ENCODE measurements around the gene SPATC1L. TPM values are rescaled to one million over a fixed set of nuclear protein-coding genes. Genes with fewer than 3 reads are reported as not detected.

SPATC1L gene
- total and polyA plus RNA-seq, 2 donors, result 3.6 to 20.4 TPM

DNA sequence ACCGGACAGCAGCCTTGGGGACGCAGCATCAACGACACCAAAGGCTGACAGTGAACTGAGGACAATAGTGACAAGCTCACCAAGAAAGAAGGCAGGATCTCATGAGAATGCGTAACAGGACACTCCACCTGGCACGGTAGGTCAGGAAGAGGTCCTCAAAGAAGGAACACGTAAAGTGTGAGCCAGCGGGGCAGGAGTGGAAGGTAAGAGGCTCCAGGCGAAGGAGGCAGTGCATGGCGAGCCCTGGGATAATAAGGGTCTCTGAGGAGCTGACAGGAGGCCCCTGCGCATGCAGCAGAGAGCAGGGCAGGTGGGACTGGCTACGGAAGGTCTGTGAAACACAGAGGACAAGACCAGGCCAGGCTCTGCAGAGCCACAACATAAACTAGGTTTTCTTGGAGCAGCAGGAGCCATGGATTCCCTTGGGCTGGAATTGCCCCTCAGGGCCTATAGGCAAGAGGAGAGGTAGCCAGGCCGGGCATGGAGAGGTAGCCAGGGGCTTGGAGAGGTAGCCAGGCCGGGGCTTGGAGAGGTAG is 36.1 kb upstream of the SPATC1L start:
- 94% methylated on average over 13 of the region's 13 CpGs for WGBS
- Histone ChIP-seq H3K27ac (ENCODE audit: low read depth) (no peak overlapping the region), H3K4me1 (ENCODE audit: insufficient read depth) (no peaks in the 10 kb centered on the region), H3K4me3 (ENCODE audit: low read depth, low read length) (no peak overlapping the region), H3K36me3 (ENCODE audit: insufficient read depth) (peaks cover 2% of the 10 kb centered on the region)
- DNase-seq (ENCODE audit: extremely low spot score), result no peak

DNA sequence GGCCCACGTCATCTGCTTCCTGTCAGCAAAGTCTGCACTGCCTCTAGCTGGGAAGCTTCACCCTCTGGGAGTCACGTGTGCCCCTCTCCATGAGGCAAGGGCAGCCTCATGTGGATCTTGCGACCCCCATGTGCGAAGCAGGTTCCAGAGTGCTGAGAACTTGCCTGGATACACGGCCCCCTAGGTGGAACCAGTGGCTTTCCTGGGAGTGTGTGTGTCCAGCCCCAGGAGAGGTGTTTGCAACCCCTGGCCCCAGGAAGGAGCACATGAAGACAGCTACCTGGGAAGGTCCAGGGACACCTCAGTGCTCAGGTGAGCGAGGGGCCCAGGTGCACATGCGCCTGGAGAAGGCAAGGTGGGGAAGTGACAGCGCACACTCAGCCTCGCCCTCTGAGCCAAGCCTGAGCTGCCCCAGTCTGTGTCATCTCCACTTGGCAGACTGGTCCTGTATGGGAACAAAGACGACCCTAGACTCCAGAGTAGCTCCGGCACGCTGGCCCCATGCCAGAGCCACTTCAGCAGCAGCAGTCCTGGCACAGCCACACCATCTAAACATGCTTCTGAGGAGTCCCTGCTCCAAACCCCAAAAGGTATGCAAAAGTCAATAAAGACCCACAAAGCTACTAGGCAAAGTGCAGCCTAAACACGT is 35.5 kb upstream of the SPATC1L start:
- no peak for DNase-seq (ENCODE audit: extremely low spot score)
- peaks cover 2% of the 10 kb centered on the region for H3K36me3 ChIP-seq (ENCODE audit: insufficient read depth)
- no peak overlapping the region for H3K4me3 ChIP-seq (ENCODE audit: low read depth, low read length)
- WGBS, result 80% methylated on average over 13 of the region's 13 CpGs
- H3K27ac ChIP-seq (ENCODE audit: low read depth), result no peak overlapping the region
- H3K4me1 ChIP-seq (ENCODE audit: insufficient read depth), result no peaks in the 10 kb centered on the region

DNA sequence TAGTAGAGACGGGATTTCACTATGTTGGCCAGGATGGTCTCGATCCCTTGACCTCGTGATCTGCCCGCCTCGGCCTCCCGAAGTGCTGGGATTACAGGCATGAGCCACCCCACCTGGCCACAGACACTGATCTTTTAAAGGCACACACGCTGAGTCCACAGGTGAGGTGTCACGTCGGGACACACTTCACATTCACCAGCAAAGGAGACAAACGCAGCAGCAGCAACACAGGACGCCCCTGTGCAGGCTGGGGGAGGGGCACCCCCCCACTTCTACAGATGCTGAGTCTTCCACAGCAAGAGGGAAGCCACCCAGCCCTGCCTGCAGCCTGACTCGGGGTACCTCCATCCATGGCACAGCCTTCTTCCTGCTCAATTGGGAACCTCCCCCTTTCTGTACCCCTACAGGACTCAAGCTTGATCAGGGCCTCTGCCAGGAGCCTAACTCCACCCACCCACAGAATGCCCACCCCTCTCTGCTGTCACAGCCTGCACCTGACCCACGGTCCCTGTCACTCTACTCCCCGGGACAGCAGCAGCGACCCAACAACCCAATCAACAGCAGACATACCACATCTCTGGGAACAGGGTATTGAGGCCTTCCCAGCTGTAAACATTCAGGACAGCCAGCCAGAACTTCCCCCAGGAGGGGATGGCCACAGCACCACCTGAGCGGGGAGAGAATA is 34.8 kb upstream of the SPATC1L start:
- H3K27ac ChIP-seq (ENCODE audit: low read depth), result no peak overlapping the region
- H3K4me1 ChIP-seq (ENCODE audit: insufficient read depth), result no peaks in the 10 kb centered on the region
- DNase-seq (ENCODE audit: extremely low spot score), result no peak
- H3K4me3 ChIP-seq (ENCODE audit: low read depth, low read length), result no peak overlapping the region
- 90% methylated on average over 16 of the region's 16 CpGs for WGBS
- peaks cover 2% of the 10 kb centered on the region for H3K36me3 ChIP-seq (ENCODE audit: insufficient read depth)

DNA sequence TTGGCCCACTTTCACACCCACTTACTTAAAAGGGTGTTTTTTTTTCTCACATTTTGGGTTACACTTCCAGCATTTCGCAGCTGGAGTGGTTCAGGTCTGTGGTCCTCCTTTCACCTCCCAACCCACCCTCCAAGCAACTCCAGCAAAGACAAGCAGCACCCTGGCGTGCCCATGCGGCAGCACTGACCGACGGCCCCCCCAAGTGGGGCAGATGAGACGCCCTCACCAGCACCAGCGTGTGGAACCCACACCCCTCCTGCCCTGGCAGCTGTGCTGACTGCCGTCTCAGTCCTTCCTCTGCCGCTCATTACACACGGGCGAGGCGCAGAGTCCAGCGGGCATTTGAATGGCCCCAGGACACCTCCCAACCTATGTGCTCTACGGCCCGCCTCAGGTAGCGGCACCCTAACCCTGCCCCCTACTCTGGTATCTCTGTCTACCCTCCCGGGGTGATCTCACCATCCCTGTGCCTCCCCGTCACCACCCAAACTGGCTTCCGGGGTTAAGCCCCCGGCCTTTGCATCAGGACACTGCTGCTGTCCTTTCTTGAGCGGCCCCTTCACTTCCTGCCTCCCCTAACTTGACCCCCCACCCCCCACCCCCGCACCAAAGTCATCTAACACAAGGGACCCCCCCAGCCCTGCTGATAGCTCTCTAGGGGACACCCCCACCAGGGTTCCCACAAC is 33.4 kb upstream of the SPATC1L start:
- Histone ChIP-seq H3K36me3 (ENCODE audit: insufficient read depth) (peaks cover 2% of the 10 kb centered on the region), H3K4me1 (ENCODE audit: insufficient read depth) (no peaks in the 10 kb centered on the region), H3K27ac (ENCODE audit: low read depth) (no peak overlapping the region), H3K4me3 (ENCODE audit: low read depth, low read length) (no peak overlapping the region)
- 93% methylated on average over 22 of the region's 22 CpGs for WGBS
- DNase-seq (ENCODE audit: extremely low spot score), result no peak

DNA sequence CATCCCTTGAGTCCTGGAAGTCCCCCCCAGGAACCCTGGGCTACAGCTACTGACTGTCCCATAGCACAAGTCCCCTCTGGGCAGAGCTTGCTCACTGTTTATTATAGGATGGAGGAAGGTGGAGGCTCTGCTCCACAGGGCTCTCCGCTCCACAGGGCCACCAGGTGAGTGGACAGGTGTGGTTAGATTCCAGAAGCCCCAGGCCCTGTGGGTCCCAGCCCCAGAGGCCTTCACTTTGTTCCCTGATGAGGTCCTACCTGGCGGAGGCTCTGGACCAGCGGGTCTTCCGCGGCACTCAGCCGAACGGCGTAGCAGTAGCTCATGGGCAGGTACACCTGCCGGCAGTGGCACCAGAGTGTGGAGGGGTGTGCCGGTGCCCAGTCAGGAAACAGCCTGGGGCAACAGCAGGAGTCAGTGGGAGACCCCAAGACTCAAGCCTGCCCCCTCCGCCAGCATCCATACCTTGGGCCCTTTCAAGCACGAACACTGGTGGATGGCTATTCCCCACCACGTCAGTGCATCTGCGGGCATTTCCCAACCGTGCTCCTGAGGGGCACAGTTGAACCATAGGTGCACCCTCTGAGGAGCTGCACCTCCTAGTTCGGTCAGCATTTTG is 32.0 kb upstream of the SPATC1L start:
- 97% methylated on average over 16 of the region's 16 CpGs for WGBS
- H3K36me3 ChIP-seq (ENCODE audit: insufficient read depth), result peaks cover 2% of the 10 kb centered on the region
- H3K4me1 ChIP-seq (ENCODE audit: insufficient read depth), result no peaks in the 10 kb centered on the region
- no peak overlapping the region for H3K4me3 ChIP-seq (ENCODE audit: low read depth, low read length)
- no peak overlapping the region for H3K27ac ChIP-seq (ENCODE audit: low read depth)
- DNase-seq (ENCODE audit: extremely low spot score), result no peak

DNA sequence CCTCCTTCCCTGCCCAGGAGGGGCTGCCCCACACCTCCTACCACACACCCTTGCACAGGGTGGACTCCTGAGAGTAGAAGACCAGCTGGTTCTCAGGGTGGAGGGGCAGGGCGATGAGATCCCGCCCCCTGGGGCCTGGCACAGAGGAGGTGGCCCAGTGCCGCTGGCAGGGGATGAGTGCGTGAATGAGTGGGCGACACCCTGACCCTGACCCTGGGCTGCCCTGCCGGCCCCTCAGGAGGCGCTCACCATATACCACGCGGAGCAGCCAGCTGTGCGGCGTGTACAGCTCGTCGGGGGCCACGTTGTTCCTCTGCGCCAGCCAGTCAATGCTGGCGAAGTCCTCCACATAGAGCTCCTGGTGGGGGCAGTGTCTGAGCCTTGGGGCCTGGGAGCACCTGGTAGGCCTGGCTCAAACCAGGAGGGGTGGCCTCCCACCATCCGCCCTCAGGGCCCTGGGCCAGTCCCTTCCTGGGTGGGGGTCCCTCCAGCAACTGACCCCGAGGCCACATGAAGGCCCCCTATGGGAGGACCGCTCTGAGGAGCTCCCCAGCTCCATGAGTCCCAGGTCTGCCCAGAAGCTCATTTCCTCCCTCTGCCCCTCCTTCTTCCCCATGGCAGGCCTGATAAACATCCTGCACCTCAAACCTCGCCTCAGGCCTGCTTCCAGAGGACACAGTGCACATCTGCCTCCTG is 31.3 kb upstream of the SPATC1L start:
- H3K4me3 ChIP-seq (ENCODE audit: low read depth, low read length), result no peak overlapping the region
- peaks cover 1% of the 10 kb centered on the region for H3K36me3 ChIP-seq (ENCODE audit: insufficient read depth)
- H3K27ac ChIP-seq (ENCODE audit: low read depth), result no peak overlapping the region
- 91% methylated on average over 20 of the region's 20 CpGs for WGBS
- DNase-seq (ENCODE audit: extremely low spot score), result no peak
- H3K4me1 ChIP-seq (ENCODE audit: insufficient read depth), result no peaks in the 10 kb centered on the region

DNA sequence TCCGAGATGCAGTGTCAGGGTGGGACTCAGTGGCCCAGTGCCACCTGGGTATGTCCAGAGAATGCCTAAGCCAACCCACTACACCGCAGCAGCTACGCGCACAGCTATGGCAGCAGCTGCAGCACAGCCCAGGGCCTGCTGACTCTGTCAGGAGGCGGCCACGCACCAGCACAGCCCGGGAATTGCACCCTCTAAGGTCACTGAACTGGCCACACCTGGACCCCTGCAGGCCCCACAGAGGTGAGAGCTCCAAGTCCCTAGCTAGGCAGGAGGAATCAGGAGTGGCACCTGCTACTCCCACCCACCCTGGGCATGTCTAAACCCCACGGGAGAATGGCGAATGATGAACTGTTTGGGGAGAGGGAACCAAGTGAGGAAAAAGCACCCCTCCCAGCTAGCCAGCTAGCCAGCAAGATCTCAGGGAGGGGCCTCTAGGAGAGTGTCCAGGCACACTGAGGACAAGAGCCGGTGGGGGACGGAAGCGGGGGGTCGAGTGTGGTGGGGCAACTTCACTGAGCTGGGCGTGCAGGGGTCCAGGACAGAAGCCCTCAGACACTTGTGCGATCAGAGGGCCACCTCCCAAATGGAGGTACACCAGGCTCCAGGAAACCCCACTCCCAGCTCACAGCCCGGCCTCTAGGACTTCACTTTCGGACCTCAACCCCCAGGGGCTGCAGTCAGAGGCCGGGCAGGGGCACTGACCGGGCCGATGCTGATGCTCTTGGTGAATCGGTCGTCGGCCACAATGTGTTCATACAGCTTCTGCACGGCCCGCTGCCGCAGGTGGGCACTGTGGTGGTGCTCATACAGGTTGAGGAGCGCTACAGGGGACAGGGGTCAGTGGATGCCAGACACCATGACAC is 30.4 kb upstream of the SPATC1L start:
- Histone ChIP-seq H3K4me1 (ENCODE audit: insufficient read depth) (no peaks in the 10 kb centered on the region), H3K36me3 (ENCODE audit: insufficient read depth) (no peaks in the 10 kb centered on the region), H3K4me3 (ENCODE audit: low read depth, low read length) (no peak overlapping the region), H3K27ac (ENCODE audit: low read depth) (no peak overlapping the region)
- no peak for DNase-seq (ENCODE audit: extremely low spot score)
- WGBS, result 93% methylated on average over 27 of the region's 27 CpGs

DNA sequence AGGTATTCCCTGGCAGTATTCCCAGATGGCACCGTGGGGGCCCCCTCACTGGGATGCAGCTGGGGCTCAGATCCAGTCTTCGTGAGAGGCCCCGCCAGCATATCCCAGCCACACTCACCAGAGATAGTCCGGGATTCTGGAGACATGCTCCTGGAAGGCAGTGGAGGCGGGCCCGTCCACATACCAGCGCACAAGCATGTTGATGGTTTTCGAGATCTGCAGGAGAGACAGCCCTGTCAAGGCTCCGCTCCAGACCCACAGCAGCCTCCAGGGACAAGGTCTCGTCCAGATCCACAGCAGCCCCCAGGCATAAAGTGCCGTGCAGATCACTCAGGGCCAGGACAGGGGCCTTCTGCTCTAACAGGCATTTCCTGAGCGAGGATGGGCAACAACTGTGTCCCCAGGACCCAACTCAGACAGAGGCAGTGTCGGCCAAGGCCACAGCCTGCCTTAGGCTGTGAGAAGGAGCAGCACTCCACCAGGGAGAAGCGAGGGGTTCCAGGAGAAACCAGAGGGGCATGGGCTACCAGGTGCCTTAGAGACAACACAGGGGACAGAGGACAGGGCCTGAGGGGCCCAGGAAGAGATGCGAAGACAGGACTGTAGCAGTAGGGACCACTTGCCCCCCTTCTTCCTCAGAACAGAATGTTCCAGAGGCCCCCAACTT is 29.5 kb upstream of the SPATC1L start:
- DNase-seq (ENCODE audit: extremely low spot score), result no peak
- WGBS, result 80% methylated on average over 15 of the region's 15 CpGs

DNA sequence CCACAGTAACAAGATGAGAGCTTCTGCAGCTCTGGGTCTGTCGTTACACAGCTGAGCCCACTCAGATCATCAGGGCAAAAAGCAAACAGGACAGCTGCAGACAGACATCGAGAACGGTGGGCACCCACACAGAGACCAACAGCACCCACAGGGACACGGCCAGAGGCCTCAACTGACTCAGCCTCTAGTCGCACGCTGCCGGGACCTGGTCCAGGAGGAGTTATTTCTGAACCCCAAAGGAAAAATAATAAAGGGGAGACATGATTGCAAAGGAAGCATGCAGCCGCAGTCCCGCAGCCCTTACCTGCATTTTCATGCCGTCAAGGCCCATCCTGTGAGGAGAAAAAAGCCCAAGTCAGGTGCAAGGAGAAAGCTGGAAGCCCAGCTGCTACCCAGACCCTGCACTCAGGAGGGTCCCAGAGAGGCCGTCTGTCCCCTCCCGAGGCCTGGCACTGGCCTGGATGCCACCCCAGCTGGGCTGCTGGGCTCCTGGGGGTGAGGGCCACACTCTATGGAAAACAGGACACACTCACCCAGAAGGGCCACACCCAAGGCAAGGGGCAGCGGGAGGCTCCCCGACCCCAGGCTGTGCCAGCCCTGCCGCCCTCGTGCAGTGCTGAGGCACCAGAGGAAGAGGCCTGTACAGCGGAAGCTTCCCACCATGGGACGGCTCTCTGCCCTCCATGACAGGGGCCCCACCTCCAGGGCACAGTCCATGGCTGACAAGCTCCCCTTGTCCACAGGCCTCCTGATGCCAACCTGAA is 28.6 kb upstream of the SPATC1L start:
- H3K4me3 ChIP-seq (ENCODE audit: low read depth, low read length), result no peak overlapping the region
- no peak for DNase-seq (ENCODE audit: extremely low spot score)
- H3K27ac ChIP-seq (ENCODE audit: low read depth), result no peak overlapping the region
- WGBS, result 94% methylated on average over 18 of the region's 18 CpGs
- peaks cover 2% of the 10 kb centered on the region for H3K36me3 ChIP-seq (ENCODE audit: insufficient read depth)
- no peaks in the 10 kb centered on the region for H3K4me1 ChIP-seq (ENCODE audit: insufficient read depth)

More for the DNA sequence above, 29.5 kb upstream of the SPATC1L start:
- no peak overlapping the region for H3K27ac ChIP-seq (ENCODE audit: low read depth)
- peaks cover 2% of the 10 kb centered on the region for H3K36me3 ChIP-seq (ENCODE audit: insufficient read depth)
- H3K4me3 ChIP-seq (ENCODE audit: low read depth, low read length), result no peak overlapping the region
- no peaks in the 10 kb centered on the region for H3K4me1 ChIP-seq (ENCODE audit: insufficient read depth)

DNA sequence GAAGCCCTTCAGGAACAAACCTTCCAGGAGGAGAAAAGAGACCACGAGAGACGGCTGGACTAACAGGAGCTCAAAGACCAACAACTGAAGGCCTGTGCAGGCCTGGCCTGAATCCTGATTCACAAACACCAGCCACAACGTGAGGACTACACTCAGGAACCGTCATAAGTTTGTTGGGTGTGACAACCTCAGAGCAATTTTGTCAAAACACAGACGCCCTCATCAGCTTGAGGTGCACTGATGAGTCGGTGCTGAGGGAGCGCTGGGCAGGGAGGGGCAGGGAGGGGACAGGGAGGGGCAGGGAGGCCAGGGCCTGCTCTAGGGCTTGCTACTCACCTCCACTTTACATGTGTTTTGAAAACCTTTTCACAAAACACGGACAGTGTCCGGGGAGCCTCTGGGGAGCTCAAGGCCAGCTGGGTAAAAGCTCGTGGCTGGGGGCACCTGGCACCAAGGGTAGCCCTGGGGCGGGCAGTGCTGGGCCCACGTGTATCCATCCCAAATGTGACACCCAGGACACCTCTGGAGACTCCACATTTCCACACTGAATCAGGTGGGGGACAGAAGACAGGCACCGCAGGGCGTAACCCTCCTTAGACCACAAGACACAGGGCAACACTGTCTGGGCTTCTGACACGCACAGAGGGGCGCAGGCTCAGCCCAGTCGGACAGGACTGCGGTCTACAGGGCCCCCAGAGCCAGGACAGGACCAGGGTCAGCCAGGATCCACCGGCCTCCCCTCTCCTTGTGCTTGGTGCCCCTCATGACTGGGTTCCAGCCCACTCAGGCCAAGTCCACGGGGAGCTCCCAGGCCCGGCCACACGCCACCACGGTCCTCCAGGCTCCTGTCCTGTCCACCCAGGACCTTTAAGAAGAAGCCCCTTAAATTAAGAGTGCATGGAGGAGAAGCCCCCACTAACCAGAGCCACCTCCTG is 27.8 kb upstream of the SPATC1L start:
- Histone ChIP-seq H3K4me1 (ENCODE audit: insufficient read depth) (no peaks in the 10 kb centered on the region), H3K27ac (ENCODE audit: low read depth) (no peak overlapping the region), H3K4me3 (ENCODE audit: low read depth, low read length) (no peak overlapping the region), H3K36me3 (ENCODE audit: insufficient read depth) (peaks cover 2% of the 10 kb centered on the region)
- WGBS, result 91% methylated on average over 23 of the region's 23 CpGs
- DNase-seq (ENCODE audit: extremely low spot score), result no peak

DNA sequence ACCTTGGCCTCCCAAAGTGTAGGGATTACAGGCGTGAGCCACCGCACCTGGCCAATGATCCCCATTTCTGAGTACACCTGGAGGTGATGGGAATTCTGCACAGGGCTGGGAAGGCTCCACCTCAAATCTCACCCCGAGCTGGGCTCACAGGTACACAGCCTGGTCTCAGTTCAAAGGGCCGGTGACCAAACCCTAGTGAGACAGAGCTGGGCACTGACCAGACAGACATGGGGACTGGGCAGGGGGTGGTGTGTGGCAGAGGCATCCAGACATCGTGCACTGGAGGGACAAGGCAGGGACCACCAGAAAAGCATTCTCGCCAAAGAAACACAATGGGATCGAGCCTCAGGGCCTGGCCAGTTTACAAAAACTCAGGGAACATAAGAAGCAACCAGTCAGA is 27.1 kb upstream of the SPATC1L start:
- Histone ChIP-seq H3K36me3 (ENCODE audit: insufficient read depth) (peaks cover 2% of the 10 kb centered on the region), H3K4me1 (ENCODE audit: insufficient read depth) (no peaks in the 10 kb centered on the region), H3K4me3 (ENCODE audit: low read depth, low read length) (no peak overlapping the region), H3K27ac (ENCODE audit: low read depth) (no peak overlapping the region)
- 93% methylated on average over 7 of the region's 7 CpGs for WGBS
- no peak for DNase-seq (ENCODE audit: extremely low spot score)
